Activated CD4-positive, alpha-beta T cell treated with anti-CD3 and anti-CD28 coated beads, Interleukin-2, Interleukin-6, amounts not matched to agents 100 ng/mL and 50 ng/mL, durations not matched to agents 16 hours and 8 hours (primary cell): ENCODE data around the gene FLNB.
A peak's percentile ranks its signal among the peaks of the same experiment; 100 is the strongest.

ENCODE experiments used
- DNase-seq: peaks from one replicate; pipeline ENCODE4 v3.0.0-alpha.2; 2020

The FLNB gene

GRCh38 chr3:58008141-58009025 is at the start of gene FLNB:
TSS of gene FLNB (plus strand) at chr3:58008422. CDS start at chr3:58008565, 143 bp downstream.
- peak; percentile 86 for DNase-seq

GRCh38 chr3:57958642-57959422 is 49.4 kb upstream of the FLNB start:
- DNase-seq = no peak

- DNase-seq = no peak
Measured at GRCh38 chr3:57959423-57960173, 48.6 kb upstream of the FLNB start.

- no peak for DNase-seq
Measured at GRCh38 chr3:57960174-57960505, 48.1 kb upstream of the FLNB start.

GRCh38 chr3:57961177-57961827 is 46.9 kb upstream of the FLNB start:
- DNase-seq = no peak

GRCh38 chr3:57961828-57962447 is 46.3 kb upstream of the FLNB start:
- DNase-seq = peak; percentile 30

- DNase-seq = no peak
Measured at GRCh38 chr3:57962448-57962834, 45.8 kb upstream of the FLNB start.

- no peak for DNase-seq
Measured at GRCh38 chr3:57963811-57964346, 44.3 kb upstream of the FLNB start.

GRCh38 chr3:57966829-57967228 is 41.4 kb upstream of the FLNB start:
- no peak for DNase-seq

- no peak for DNase-seq
Measured at GRCh38 chr3:57967590-57967989, 40.6 kb upstream of the FLNB start.

- no peak for DNase-seq
Measured at GRCh38 chr3:57968501-57968900, 39.7 kb upstream of the FLNB start.

GRCh38 chr3:57971975-57972374 is 36.2 kb upstream of the FLNB start:
- no peak for DNase-seq

GRCh38 chr3:57972531-57973111 is 35.6 kb upstream of the FLNB start:
- DNase-seq = no peak

- DNase-seq = no peak
Measured at GRCh38 chr3:57973715-57974477, 34.3 kb upstream of the FLNB start.

GRCh38 chr3:57974796-57975388 is 33.3 kb upstream of the FLNB start:
- no peak for DNase-seq

- no peak for DNase-seq
Measured at GRCh38 chr3:57977818-57978235, 30.4 kb upstream of the FLNB start.

GRCh38 chr3:57978316-57978715 is 29.9 kb upstream of the FLNB start:
- no peak for DNase-seq

- no peak for DNase-seq
Measured at GRCh38 chr3:57980416-57980815, 27.8 kb upstream of the FLNB start.

- DNase-seq = no peak
Measured at GRCh38 chr3:57981483-57982087, 26.6 kb upstream of the FLNB start.
